Measurements from ENCODE around the gene BCL7A. TPM values are rescaled to one million over a fixed set of nuclear protein-coding genes. Genes with fewer than 3 reads are reported as not detected.

Gene BCL7A
- total and polyA plus RNA-seq, 2 of the 8 experiments (the other 6 are each of a cell fraction or from before 2014, with no cell fraction given): 11.9 to 12.7 TPM

DNA sequence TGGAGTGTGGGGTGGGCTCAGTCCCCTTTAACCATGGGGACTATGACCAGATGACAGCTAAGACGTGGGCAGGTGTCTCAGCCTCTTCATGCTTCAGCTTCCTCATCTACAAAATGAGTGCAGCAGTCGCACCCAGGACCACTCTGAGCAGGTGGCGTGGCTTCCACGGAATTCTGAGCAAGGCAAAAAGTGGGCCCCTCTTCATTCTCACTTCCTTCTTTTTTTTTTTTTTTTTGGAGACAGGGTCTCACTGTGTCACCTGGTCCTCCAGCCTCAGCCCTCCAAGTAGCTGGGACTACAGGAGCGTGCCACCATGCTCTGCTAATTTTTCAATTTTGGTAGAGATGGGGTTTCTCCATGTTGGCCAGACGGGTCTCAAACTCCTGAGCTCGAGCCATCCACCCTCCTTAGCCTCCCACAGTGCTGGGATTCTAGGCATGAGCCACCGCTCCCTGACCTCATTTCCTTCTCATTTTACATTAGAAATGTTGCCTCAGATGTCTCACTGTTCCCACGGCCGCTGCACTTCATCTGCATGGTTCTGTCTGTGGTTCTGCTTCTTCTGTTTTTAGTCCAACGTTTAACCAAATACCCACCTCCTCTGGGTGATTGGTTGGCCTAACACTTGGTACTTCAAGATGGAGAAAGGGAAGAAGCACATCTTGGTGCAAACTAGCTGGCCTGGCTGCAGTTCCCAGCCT lies 41.3 kb upstream of the BCL7A start:
- 90% methylated on average over 9 of the region's 11 CpGs; no CpG with 5 or more reads in 1 of the 2 experiments for WGBS, 2 experiments (ENCODE audit: extremely low coverage in 1 of 2, insufficient coverage in 1 of 2, insufficient read length in 1 of 2, insufficient replicate concordance in 2 of 2, low coverage in 1 of 2, low lambda C conversion rate in 2 of 2, missing lambda C conversion rate in 1 of 2)
- H4K5ac ChIP-seq (ENCODE audit: insufficient read length, low read depth, low read length): peak overlapping the region; percentile 2
- ChIA-PET POLR2A (ENCODE audit: partially characterized antibody) (interaction anchor here (0.5 to 1.2 kb wide), 3 partner anchors 10 to 58 kb away, joined by 3 to 4 read pairs (median 3); no protein-coding TSS in a partner anchor), CTCF (ENCODE audit: partially characterized antibody) (interaction anchor here (0.7 to 1.6 kb wide), 2 partner anchors 51 to 946 kb away, joined by 3 to 4 read pairs; no protein-coding TSS in a partner anchor)
- no peak overlapping the region for H2BK15ac ChIP-seq (ENCODE audit: low read length)
- TF ChIP-seq GTF2F1 (IDR thresholded peaks at IDR 0.05; ENCODE audit: borderline replicate concordance, low read depth, low read length) (no peak), MAX (IDR thresholded peaks at IDR 0.05) (no peak), GABPA (IDR thresholded peaks at IDR 0.05; ENCODE audit: borderline replicate concordance, insufficient read depth, low read length) (no peak), TBP (IDR thresholded peaks at IDR 0.05; ENCODE audit: low read depth, low read length) (no peak), CHD1 (IDR thresholded peaks at IDR 0.05; ENCODE audit: low read depth, low read length) (no peak), POU5F1 (IDR thresholded peaks at IDR 0.05; ENCODE audit: low read depth, low read length) (no peak), SIN3A (conservative IDR thresholded peaks at IDR 0.05 in 1 of 2, IDR thresholded peaks at IDR 0.05 in 1 of 2; ENCODE audit: low read depth in 1 of 2, low read length in 2 of 2) (no peak), CEBPB (IDR thresholded peaks at IDR 0.05; ENCODE audit: low read depth, low read length) (no peak), SP1 (IDR thresholded peaks at IDR 0.05; ENCODE audit: low read depth, low read length) (no peak), MAFK (IDR thresholded peaks at IDR 0.05; ENCODE audit: low read depth, low read length) (no peak), JUN (IDR thresholded peaks at IDR 0.05; ENCODE audit: low read depth, low read length) (no peak)
- no peak overlapping the region for H3K4ac ChIP-seq (replicated peaks; ENCODE audit: insufficient read length, low read depth, low read length)
- no peak overlapping the region for H2BK120ac ChIP-seq (replicated peaks; ENCODE audit: low read depth, low read length)
- H3K4me3 ChIP-seq (ENCODE audit: extremely low read depth in 1 of 4, insufficient read depth in 2 of 4, low read depth in 3 of 4, low read length in 4 of 4): no peak overlapping the region
- FAIRE-seq (no peak), DNase-seq (ENCODE audit: low read depth in 1 of 2, low spot score in 2 of 2) (no peak)
- no peak overlapping the region for H3K9ac ChIP-seq (replicated peaks in 1 of 4; ENCODE audit: extremely low read depth in 1 of 4, low read depth in 3 of 4, low read length in 3 of 4)
- H2BK20ac ChIP-seq (ENCODE audit: low read length): no peak overlapping the region
- H4K8ac ChIP-seq (ENCODE audit: extremely low read depth, insufficient read depth, low read length): peak overlapping the region; percentile 28
- H3K79me1 ChIP-seq (ENCODE audit: low read depth, low read length): no peaks in the 10 kb centered on the region
- 0 out of 2 replicates have a peak overlapping the region, but pooled peaks have one; percentile 63 for H2BK12ac ChIP-seq (ENCODE audit: low read depth, low read length)
- no peaks in the 10 kb centered on the region for H4K20me1 ChIP-seq (replicated peaks in 1 of 2; ENCODE audit: control insufficient read depth in 1 of 2, insufficient read depth in 2 of 2, low read length in 2 of 2)
- no peaks in the 10 kb centered on the region for H3K36me3 ChIP-seq (ENCODE audit: control insufficient read depth in 2 of 4, insufficient read depth in 4 of 4, low read length in 3 of 4)
- no peak overlapping the region for H3K56ac ChIP-seq (replicated peaks; ENCODE audit: insufficient read length, low read depth, low read length)
- H3K27me3 ChIP-seq (replicated peaks in 1 of 4; ENCODE audit: control insufficient read depth in 3 of 4, extremely low read depth in 1 of 4, insufficient read depth in 3 of 4, low read length in 3 of 4): no peaks in the 10 kb centered on the region
- H3K14ac ChIP-seq (ENCODE audit: insufficient read length): no peak overlapping the region
- H2AFZ ChIP-seq (ENCODE audit: low read length): peak overlapping the region; percentile 65; the same call in 1 of the 2 replicates
- H3K9me3 ChIP-seq (ENCODE audit: insufficient read depth in 2 of 2, low read depth in 1 of 2, low read length in 1 of 2): no peaks in the 10 kb centered on the region
- no peak overlapping the region for H4K91ac ChIP-seq (replicated peaks; ENCODE audit: insufficient read length, low read length)
- H3K79me2 ChIP-seq (ENCODE audit: control insufficient read depth in 1 of 2, insufficient read depth in 2 of 2, low read length in 2 of 2): no peaks in the 10 kb centered on the region
- H3K18ac ChIP-seq (ENCODE audit: extremely low read depth, low read length): no peak overlapping the region; the same call in 1 of the 2 replicates
- H2AK5ac ChIP-seq (ENCODE audit: low read depth, low read length): no peak overlapping the region
- no peak overlapping the region; a peak in 1 of 4 replicates for H3K4me2 ChIP-seq (ENCODE audit: insufficient read depth in 1 of 2, low read depth in 2 of 2, low read length in 2 of 2)
- H3K23ac ChIP-seq (ENCODE audit: insufficient read length): no peak overlapping the region
- 0 out of 2 replicates have a peak overlapping the region, but pooled peaks have one; percentile 21 for H2BK5ac ChIP-seq (ENCODE audit: low read depth, low read length)
- no peaks in the 10 kb centered on the region for H3K23me2 ChIP-seq (ENCODE audit: low read depth, low read length)
- H3K4me1 ChIP-seq (replicated peaks in 1 of 4; ENCODE audit: control insufficient read depth in 3 of 4, insufficient read depth in 4 of 4, low read length in 3 of 4): no peaks in the 10 kb centered on the region; a peak in 1 of 7 replicates
- H3K27ac ChIP-seq (ENCODE audit: low read depth, low read length): no peak overlapping the region
